Vagina (tissue), 2 donors: ENCODE measurements around the gene LBHD1.
"Not testable (repeated sequence)": the region's sequence is repeated elsewhere in the genome, so short reads cannot be mapped to it uniquely, and the experiment has no call there.

Experiments
- POLR2A ChIP-seq, 2 donors: fragments of 450-650 bp; IDR thresholded peaks; one replicate each; pipeline ENCODE4 v1.6.1; 2017; ENCODE audit warnings: antibody characterized with exemption in 2 of 2, mild to moderate bottlenecking in 2 of 2, moderate library complexity in 2 of 2
- POLR2AphosphoS5 ChIP-seq, 2 donors: sonication (generic); formaldehyde crosslinking; IDR thresholded peaks; one replicate each; pipeline ENCODE4 v1.9.0; 2017; ENCODE audit warnings: antibody characterized with exemption in 2 of 2, mild to moderate bottlenecking in 2 of 2, low read depth in 1 of 2; ENCODE audit not compliant: insufficient read depth in 1 of 2

GRCh38 chr11:62650283-62650682 lies 21.8 kb downstream of the LBHD1 start:
- not testable (repeated sequence) for TF ChIP-seq POLR2A (IDR thresholded peaks at IDR 0.05); POLR2AphosphoS5 (IDR thresholded peaks at IDR 0.05; ENCODE audit: insufficient read depth in 1 of 2, low read depth in 1 of 2)
